KOPT-K1 (cell line): ENCODE results near the gene TMEM63B.

ENCODE experiments used
- H3K27ac ChIP-seq: fragments of 200-600 bp; sonication (generic); 2 replicates; pipeline ENCODE4 v1.5.1; 2016; ENCODE audit warnings: antibody characterized with exemption, mild to moderate bottlenecking, low read depth, low read length; ENCODE audit not compliant: poor library complexity, severe bottlenecking
- H3K36me3 ChIP-seq: fragments of 200-600 bp; sonication (generic); 2 replicates; pipeline ENCODE4 v1.5.1; 2017; ENCODE audit warnings: antibody characterized with exemption, mild to moderate bottlenecking, low read length, moderate library complexity; ENCODE audit not compliant: insufficient read depth
- H3K9me3 ChIP-seq: fragments of 200-600 bp; sonication (generic); 2 replicates; pipeline ENCODE4 v1.5.1; 2017; ENCODE audit warnings: antibody characterized with exemption, low read length, mild to moderate bottlenecking; ENCODE audit not compliant: insufficient read depth, poor library complexity, severe bottlenecking

The TMEM63B gene

GRCh38 chr6:44120692-44121443 lies 6.5 kb upstream of the TMEM63B start:
- H3K36me3 ChIP-seq = peaks cover 37% of the 10 kb centered on the region
- no peaks in the 10 kb centered on the region for H3K9me3 ChIP-seq
- H3K27ac ChIP-seq = no peak overlapping the region

DNA sequence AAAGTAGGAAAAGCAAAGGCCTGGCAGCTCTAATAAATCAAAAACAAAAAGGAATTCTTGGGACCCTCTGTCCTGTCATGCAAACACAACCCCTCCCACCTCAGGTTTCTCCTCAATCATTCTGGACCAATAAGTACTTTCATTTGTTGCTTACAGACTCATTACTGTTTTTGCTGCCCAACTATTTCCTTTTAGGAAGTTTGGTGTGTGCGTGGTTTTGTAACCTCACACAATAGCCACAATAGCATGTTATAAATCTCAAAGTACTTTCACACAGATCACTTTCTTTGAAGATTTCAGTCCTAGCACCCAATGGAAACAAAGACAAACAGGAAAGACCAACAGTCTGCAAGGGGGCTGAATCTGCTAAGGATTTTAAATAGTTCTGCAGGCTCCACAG lies 4.6 kb upstream of the TMEM63B start:
- H3K27ac ChIP-seq = peak overlapping the region; percentile 46
- H3K9me3 ChIP-seq = no peaks in the 10 kb centered on the region
- peaks cover 27% of the 10 kb centered on the region for H3K36me3 ChIP-seq

GRCh38 chr6:44123544-44123943 lies 3.8 kb upstream of the TMEM63B start:
- H3K9me3 ChIP-seq = no peaks in the 10 kb centered on the region
- H3K36me3 ChIP-seq = peaks cover 20% of the 10 kb centered on the region

DNA sequence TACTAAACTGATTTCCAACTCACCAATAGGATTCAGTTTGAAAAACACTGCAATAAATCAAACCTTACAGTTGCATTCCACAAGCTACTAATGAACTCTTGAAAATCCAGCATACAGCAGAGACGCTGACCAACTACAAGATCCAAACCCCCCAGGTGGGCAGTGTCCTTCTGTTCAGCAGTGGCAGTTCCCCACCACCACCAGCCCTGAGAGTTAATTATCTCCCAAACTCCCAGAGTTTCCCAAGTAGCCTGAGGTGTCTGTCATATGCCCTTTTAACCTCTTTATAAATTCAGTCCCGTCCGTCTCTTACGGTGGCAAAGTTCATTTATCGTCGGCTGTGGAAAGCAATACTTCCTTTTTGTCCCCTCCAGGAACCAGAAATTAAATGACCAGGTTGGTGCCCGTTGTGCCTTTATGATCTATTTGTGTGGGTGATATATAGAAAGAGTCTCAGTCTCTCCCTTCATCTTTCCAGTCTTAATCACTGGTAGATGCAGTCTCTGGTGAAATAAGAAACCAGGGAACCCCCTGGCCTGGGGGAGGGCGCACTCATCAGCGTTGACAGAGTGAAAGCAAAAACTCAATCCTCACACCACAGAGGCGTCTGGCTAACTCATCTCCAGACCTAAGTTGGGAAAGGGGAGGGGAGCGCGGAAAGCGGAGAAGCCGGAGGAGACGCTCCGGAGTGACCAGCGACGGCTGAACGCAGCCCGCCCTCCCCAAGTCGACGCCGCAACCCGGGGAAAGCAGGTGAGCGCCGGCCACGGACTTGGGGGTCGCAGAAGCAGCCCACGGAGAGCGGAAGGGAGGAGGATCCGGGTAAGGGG lies 819 bp upstream of the TMEM63B start:
- H3K9me3 ChIP-seq = no peaks in the 10 kb centered on the region
- H3K27ac ChIP-seq = peak overlapping the region; percentile 79

More at GRCh38 chr6:44123544-44123943, 3.8 kb upstream of the TMEM63B start:
- peak overlapping the region; percentile 46 for H3K27ac ChIP-seq

GRCh38 chr6:44128020-44128917 lies 915 bp downstream of the TMEM63B start:
- Histone ChIP-seq H3K27ac (peak overlapping the region; percentile 58), H3K9me3 (no peaks in the 10 kb centered on the region), H3K36me3 (peaks cover 6% of the 10 kb centered on the region)

More for the DNA sequence above, 819 bp upstream of the TMEM63B start:
- H3K36me3 ChIP-seq = peaks cover 6% of the 10 kb centered on the region

DNA sequence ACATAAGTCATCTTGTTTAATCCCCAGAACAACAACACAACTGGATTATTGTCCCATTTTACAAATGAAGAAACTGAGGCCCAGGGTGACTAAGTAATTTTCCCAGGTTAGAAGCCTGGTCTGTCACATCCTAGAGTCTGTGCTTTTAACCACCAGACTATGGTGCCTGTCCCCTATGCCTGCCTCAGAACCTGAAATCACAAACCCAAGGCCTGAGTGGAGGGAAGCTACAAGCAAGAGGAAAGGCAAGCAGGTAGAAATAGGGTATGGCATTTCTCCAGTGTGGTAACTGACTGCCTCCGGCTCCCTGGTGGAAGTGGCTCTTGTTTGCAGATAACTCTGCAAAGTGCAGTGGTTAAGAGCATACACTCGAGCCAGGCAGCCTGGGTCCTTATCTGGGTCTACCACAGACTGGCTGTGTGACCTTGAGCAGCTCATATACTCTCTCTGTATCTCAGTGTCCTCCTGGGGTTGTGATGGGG lies 2.5 kb downstream of the TMEM63B start:
- Histone ChIP-seq H3K36me3 (peaks cover under 1% of the 10 kb centered on the region; the same call in 1 of the 2 replicates), H3K27ac (no peak overlapping the region), H3K9me3 (no peaks in the 10 kb centered on the region)

DNA sequence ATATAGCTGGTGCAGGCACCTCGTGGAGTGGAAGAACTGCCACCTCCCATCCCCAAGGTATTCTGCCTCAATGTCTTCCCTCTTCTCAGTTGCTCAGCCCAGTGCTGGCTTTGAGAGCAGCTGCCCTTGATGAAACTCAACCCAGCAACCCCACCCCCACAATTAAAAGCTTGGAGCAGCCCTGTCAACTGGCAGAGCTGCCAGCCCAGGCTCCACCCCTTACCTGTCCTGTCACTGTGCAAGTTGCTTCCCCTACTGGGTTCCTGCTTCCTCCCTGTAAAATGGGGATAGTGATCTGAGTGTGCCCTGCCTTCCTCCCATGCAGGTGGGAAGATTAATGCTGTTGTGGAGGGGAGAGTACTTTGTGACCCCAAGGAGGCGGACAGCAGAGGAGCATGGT lies 4.5 kb downstream of the TMEM63B start:
- no peaks in the 10 kb centered on the region for H3K36me3 ChIP-seq
- H3K9me3 ChIP-seq = no peaks in the 10 kb centered on the region
- H3K27ac ChIP-seq = no peak overlapping the region

DNA sequence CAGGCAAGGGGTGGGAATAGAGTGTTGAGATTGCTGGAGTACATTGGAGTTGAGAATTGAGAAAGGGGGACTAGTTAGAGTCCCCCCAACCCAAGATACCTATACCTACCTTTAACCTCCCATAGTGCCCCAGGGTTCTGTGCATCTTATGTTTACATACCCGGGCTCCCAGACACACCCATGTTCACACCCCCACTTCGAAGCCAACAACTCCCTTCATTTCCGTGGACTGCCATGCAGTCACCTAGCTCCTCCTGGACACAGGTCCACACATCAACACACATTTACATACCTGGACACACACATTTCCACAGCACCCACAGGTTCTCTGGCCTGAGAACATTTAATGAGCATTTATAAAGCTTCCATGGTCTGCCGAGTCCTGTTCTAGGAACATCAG lies 5.1 kb downstream of the TMEM63B start:
- H3K9me3 ChIP-seq = no peaks in the 10 kb centered on the region
- H3K36me3 ChIP-seq = no peaks in the 10 kb centered on the region
- no peak overlapping the region for H3K27ac ChIP-seq

GRCh38 chr6:44133003-44133931 lies 5.9 kb downstream of the TMEM63B start:
- Histone ChIP-seq H3K27ac (no peak overlapping the region), H3K9me3 (no peaks in the 10 kb centered on the region)

DNA sequence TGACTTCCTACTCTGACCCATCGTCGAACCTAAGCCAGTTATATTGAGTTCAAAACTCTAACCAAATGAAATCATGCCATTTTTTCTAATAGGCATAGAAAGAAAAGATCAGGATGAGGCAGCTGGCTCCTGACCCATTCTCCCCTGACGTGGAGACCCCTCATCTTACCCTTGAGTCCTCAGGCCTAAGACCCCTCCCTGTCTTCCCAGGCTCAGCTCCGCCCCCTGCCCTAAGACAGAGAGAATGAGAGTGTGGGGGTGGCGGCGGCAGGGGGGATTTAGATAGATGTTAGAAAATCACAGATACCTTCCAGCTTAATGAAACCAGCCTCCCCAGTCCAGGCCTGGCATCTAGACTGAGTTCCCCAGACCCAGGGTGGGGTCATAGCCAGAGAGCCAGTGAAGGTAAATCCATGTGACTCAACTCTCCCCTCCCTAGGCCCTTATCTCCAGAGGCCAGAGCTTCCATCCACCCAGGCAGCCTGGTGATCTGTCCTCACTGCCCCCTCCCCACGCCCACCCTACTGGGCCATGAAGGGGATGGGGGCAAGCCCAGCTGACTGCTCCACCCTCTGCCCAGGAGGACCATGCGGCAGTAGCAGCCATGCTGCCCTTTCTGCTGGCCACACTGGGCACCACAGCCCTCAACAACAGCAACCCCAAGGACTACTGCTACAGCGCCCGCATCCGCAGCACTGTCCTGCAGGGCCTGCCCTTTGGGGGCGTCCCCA lies 6.8 kb downstream of the TMEM63B start:
- Histone ChIP-seq H3K27ac (no peak overlapping the region), H3K36me3 (no peaks in the 10 kb centered on the region), H3K9me3 (no peaks in the 10 kb centered on the region)

More at GRCh38 chr6:44133003-44133931, 5.9 kb downstream of the TMEM63B start:
- no peaks in the 10 kb centered on the region for H3K36me3 ChIP-seq

- Histone ChIP-seq H3K36me3 (no peaks in the 10 kb centered on the region; the same call in 1 of the 2 replicates), H3K9me3 (no peaks in the 10 kb centered on the region)
Measured at GRCh38 chr6:44135173-44135758, 7.9 kb downstream of the TMEM63B start.

GRCh38 chr6:44135875-44136274 lies 8.5 kb downstream of the TMEM63B start:
- Histone ChIP-seq H3K36me3 (no peaks in the 10 kb centered on the region; the same call in 1 of the 2 replicates), H3K9me3 (no peaks in the 10 kb centered on the region), H3K27ac (no peak overlapping the region)

More at GRCh38 chr6:44135173-44135758, 7.9 kb downstream of the TMEM63B start:
- no peak overlapping the region for H3K27ac ChIP-seq
